ENCODE data around the gene THG1L. TPM values are rescaled to one million over a fixed set of nuclear protein-coding genes. Genes with fewer than 3 reads are reported as not detected.
"Not testable (repeated sequence)": the region's sequence is repeated elsewhere in the genome, so short reads cannot be mapped to it uniquely, and the experiment has no call there.

The THG1L gene
- total RNA-seq, 1 experiment from 2014 or later: 18.6 TPM

DNA sequence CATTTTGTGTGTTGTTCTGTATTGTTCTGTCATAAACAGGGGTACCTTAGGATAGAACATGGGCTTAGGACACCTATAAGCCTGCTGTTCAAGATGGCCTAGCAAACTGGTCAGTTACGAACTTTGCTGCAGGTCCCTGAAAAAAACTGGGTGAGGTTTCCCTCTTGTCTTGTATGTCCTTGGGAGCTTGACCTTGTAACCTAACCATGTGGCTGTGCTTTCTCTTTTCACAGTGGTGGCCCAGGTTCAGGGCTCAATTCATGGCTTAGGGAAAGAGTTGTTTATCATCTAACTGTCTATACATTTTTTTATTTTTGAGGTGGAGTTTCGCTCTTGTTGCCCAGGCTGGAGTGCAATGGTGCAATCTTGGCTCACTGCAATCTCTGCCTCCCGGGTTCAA lies 35.1 kb upstream of the THG1L start:
- not testable (repeated sequence) for H3K27ac ChIP-seq (ENCODE audit: low read length); H3K4me1 ChIP-seq (ENCODE audit: low read length); H3K9me2 ChIP-seq (replicated peaks; ENCODE audit: insufficient read depth, low read length); H3K27me3 ChIP-seq (ENCODE audit: low read length); DNase-seq; H3K9ac ChIP-seq (ENCODE audit: low read length); H3K79me2 ChIP-seq (ENCODE audit: low read length); H3K4me2 ChIP-seq (ENCODE audit: low read depth, low read length, poor library complexity, severe bottlenecking); H3K4me3 ChIP-seq (ENCODE audit: low read length); H4K20me1 ChIP-seq (ENCODE audit: insufficient read depth, low read depth, low read length); H3K36me3 ChIP-seq (ENCODE audit: insufficient read depth, low read length); H2AFZ ChIP-seq (ENCODE audit: low read length); H3K9me3 ChIP-seq (ENCODE audit: low read length)

- H3K9me2 ChIP-seq (replicated peaks; ENCODE audit: insufficient read depth, low read length); H4K20me1 ChIP-seq (ENCODE audit: insufficient read depth, low read depth, low read length); H3K4me1 ChIP-seq (ENCODE audit: low read length); H3K9me3 ChIP-seq (ENCODE audit: low read length); H3K4me2 ChIP-seq (ENCODE audit: low read depth, low read length, poor library complexity, severe bottlenecking); H3K79me2 ChIP-seq (ENCODE audit: low read length); H3K27me3 ChIP-seq (ENCODE audit: low read length); H2AFZ ChIP-seq (ENCODE audit: low read length); H3K9ac ChIP-seq (ENCODE audit: low read length); H3K4me3 ChIP-seq (ENCODE audit: low read length); H3K36me3 ChIP-seq (ENCODE audit: insufficient read depth, low read length); DNase-seq; H3K27ac ChIP-seq (ENCODE audit: low read length): not testable (repeated sequence)
Observed at GRCh38 chr5:157698674-157699073, 32.5 kb upstream of the THG1L start.

- Histone ChIP-seq H3K4me1 (ENCODE audit: low read length) (no peaks in the 10 kb centered on the region), H3K79me2 (ENCODE audit: low read length) (no peaks in the 10 kb centered on the region), H3K9me2 (replicated peaks; ENCODE audit: insufficient read depth, low read length) (no peaks in the 10 kb centered on the region), H3K9ac (ENCODE audit: low read length) (no peak overlapping the region), H2AFZ (ENCODE audit: low read length) (no peak overlapping the region), H3K4me3 (ENCODE audit: low read length) (no peak overlapping the region), H3K9me3 (ENCODE audit: low read length) (no peaks in the 10 kb centered on the region), H3K27ac (ENCODE audit: low read length) (no peak overlapping the region), H3K4me2 (ENCODE audit: low read depth, low read length, poor library complexity, severe bottlenecking) (no peak overlapping the region), H3K27me3 (ENCODE audit: low read length) (no peaks in the 10 kb centered on the region), H4K20me1 (ENCODE audit: insufficient read depth, low read depth, low read length) (no peaks in the 10 kb centered on the region), H3K36me3 (ENCODE audit: insufficient read depth, low read length) (no peaks in the 10 kb centered on the region)
- DNase-seq: no peak
Observed at GRCh38 chr5:157703736-157704135, 27.5 kb upstream of the THG1L start.

- no peaks in the 10 kb centered on the region for H4K20me1 ChIP-seq (ENCODE audit: insufficient read depth, low read depth, low read length)
- no peak for DNase-seq
- H3K4me1 ChIP-seq (ENCODE audit: low read length): no peaks in the 10 kb centered on the region
- no peak overlapping the region for H3K4me2 ChIP-seq (ENCODE audit: low read depth, low read length, poor library complexity, severe bottlenecking)
- H3K27ac ChIP-seq (ENCODE audit: low read length): no peak overlapping the region
- no peak overlapping the region for H3K4me3 ChIP-seq (ENCODE audit: low read length)
- no peak overlapping the region for H3K9ac ChIP-seq (ENCODE audit: low read length)
- H3K79me2 ChIP-seq (ENCODE audit: low read length): no peaks in the 10 kb centered on the region
- no peaks in the 10 kb centered on the region for H3K27me3 ChIP-seq (ENCODE audit: low read length)
- H3K36me3 ChIP-seq (ENCODE audit: insufficient read depth, low read length): no peaks in the 10 kb centered on the region
- H3K9me3 ChIP-seq (ENCODE audit: low read length): no peaks in the 10 kb centered on the region
- H3K9me2 ChIP-seq (replicated peaks; ENCODE audit: insufficient read depth, low read length): no peaks in the 10 kb centered on the region
- no peak overlapping the region for H2AFZ ChIP-seq (ENCODE audit: low read length)
Observed at GRCh38 chr5:157708866-157709265, 22.4 kb upstream of the THG1L start.

DNA sequence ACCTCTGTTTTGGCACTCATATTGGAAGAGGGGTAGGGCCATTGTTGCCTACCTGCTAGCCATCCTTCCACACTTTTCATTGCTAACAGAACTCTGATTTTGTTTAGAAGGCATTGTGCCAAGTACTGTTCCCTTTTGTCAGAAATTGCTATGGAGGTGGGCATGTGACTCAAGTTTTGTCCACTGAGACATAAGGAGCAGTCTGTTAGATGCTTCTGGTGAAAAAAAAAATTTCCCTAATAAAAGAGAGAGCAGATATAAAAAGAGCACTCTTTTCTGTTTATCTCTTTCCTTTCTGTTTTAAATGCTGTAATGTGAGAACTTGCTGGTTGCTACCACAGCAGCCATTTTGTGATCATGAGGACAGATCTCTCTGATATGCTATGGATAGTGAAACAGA lies 21.9 kb upstream of the THG1L start:
- peaks cover 2% of the 10 kb centered on the region for H3K4me1 ChIP-seq (ENCODE audit: low read length)
- no peaks in the 10 kb centered on the region for H3K9me3 ChIP-seq (ENCODE audit: low read length)
- H3K79me2 ChIP-seq (ENCODE audit: low read length): no peaks in the 10 kb centered on the region
- H3K9me2 ChIP-seq (replicated peaks; ENCODE audit: insufficient read depth, low read length): no peaks in the 10 kb centered on the region
- H3K36me3 ChIP-seq (ENCODE audit: insufficient read depth, low read length): no peaks in the 10 kb centered on the region
- no peak overlapping the region for H3K27ac ChIP-seq (ENCODE audit: low read length)
- H3K9ac ChIP-seq (ENCODE audit: low read length): no peak overlapping the region
- no peaks in the 10 kb centered on the region for H4K20me1 ChIP-seq (ENCODE audit: insufficient read depth, low read depth, low read length)
- no peak overlapping the region for H2AFZ ChIP-seq (ENCODE audit: low read length)
- no peaks in the 10 kb centered on the region for H3K27me3 ChIP-seq (ENCODE audit: low read length)
- no peak for DNase-seq
- no peak overlapping the region for H3K4me3 ChIP-seq (ENCODE audit: low read length)
- H3K4me2 ChIP-seq (ENCODE audit: low read depth, low read length, poor library complexity, severe bottlenecking): no peak overlapping the region

DNA sequence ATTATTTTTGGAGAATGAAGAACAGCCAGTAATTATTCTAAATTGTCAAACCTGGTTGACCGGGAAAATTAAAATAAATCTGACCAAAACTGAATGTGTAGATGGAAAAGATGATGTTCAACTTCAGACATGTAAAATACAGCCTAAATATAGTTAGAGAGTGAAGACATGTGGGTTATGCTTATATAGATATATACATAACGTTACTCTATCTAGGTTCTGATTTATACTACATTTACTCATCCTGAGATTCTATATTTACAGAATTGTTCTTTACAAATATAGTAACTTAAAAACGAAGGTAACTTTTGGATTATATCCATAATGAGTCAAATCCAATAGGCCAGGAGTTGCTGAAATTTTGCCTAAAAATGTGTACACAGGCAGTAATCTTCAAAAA lies 20.8 kb upstream of the THG1L start:
- Histone ChIP-seq H3K9ac (ENCODE audit: low read length) (no peak overlapping the region), H3K9me2 (replicated peaks; ENCODE audit: insufficient read depth, low read length) (no peaks in the 10 kb centered on the region), H3K27me3 (ENCODE audit: low read length) (no peaks in the 10 kb centered on the region), H2AFZ (ENCODE audit: low read length) (no peak overlapping the region), H3K9me3 (ENCODE audit: low read length) (no peaks in the 10 kb centered on the region), H4K20me1 (ENCODE audit: insufficient read depth, low read depth, low read length) (no peaks in the 10 kb centered on the region), H3K4me1 (ENCODE audit: low read length) (peaks cover 10% of the 10 kb centered on the region), H3K79me2 (ENCODE audit: low read length) (no peaks in the 10 kb centered on the region), H3K36me3 (ENCODE audit: insufficient read depth, low read length) (no peaks in the 10 kb centered on the region), H3K27ac (ENCODE audit: low read length) (no peak overlapping the region), H3K4me3 (ENCODE audit: low read length) (no peak overlapping the region), H3K4me2 (ENCODE audit: low read depth, low read length, poor library complexity, severe bottlenecking) (no peak overlapping the region)
- no peak for DNase-seq

DNA sequence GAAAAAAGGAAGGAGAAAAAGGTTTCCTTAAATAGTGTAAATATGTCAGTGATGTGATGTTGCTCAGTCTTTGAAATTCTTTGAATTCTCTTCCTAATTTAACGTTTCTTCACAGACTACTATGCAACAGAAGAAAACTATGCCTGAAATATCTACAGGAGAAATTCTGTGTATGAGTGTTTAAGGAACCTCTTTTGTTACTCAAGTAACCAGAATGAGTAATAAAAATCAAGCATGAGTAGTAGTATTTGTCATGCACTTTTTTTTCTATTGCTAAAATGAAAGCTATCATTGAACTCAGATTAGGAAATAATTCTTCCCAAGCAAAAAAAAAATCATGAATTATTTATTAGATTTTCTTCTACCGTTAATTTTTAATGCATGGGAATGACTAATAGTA lies 20.3 kb upstream of the THG1L start:
- Histone ChIP-seq H3K9me2 (replicated peaks; ENCODE audit: insufficient read depth, low read length) (no peaks in the 10 kb centered on the region), H3K9me3 (ENCODE audit: low read length) (no peaks in the 10 kb centered on the region), H3K27ac (ENCODE audit: low read length) (no peak overlapping the region), H3K4me3 (ENCODE audit: low read length) (no peak overlapping the region), H3K4me2 (ENCODE audit: low read depth, low read length, poor library complexity, severe bottlenecking) (no peak overlapping the region), H3K36me3 (ENCODE audit: insufficient read depth, low read length) (no peaks in the 10 kb centered on the region), H3K9ac (ENCODE audit: low read length) (no peak overlapping the region), H4K20me1 (ENCODE audit: insufficient read depth, low read depth, low read length) (no peaks in the 10 kb centered on the region), H2AFZ (ENCODE audit: low read length) (no peak overlapping the region), H3K4me1 (ENCODE audit: low read length) (peaks cover 10% of the 10 kb centered on the region), H3K79me2 (ENCODE audit: low read length) (no peaks in the 10 kb centered on the region), H3K27me3 (ENCODE audit: low read length) (no peaks in the 10 kb centered on the region)
- DNase-seq: no peak

- no peak overlapping the region for H2AFZ ChIP-seq (ENCODE audit: low read length)
- H3K4me2 ChIP-seq (ENCODE audit: low read depth, low read length, poor library complexity, severe bottlenecking): peak overlapping the region; percentile 29
- H3K79me2 ChIP-seq (ENCODE audit: low read length): no peaks in the 10 kb centered on the region
- H3K4me3 ChIP-seq (ENCODE audit: low read length): no peak overlapping the region
- peaks cover 10% of the 10 kb centered on the region for H3K4me1 ChIP-seq (ENCODE audit: low read length)
- no peaks in the 10 kb centered on the region for H4K20me1 ChIP-seq (ENCODE audit: insufficient read depth, low read depth, low read length)
- no peaks in the 10 kb centered on the region for H3K27me3 ChIP-seq (ENCODE audit: low read length)
- no peaks in the 10 kb centered on the region for H3K9me3 ChIP-seq (ENCODE audit: low read length)
- H3K27ac ChIP-seq (ENCODE audit: low read length): no peak overlapping the region
- H3K9me2 ChIP-seq (replicated peaks; ENCODE audit: insufficient read depth, low read length): no peaks in the 10 kb centered on the region
- H3K9ac ChIP-seq (ENCODE audit: low read length): no peak overlapping the region
- H3K36me3 ChIP-seq (ENCODE audit: insufficient read depth, low read length): no peaks in the 10 kb centered on the region
- no peak for DNase-seq
Observed at GRCh38 chr5:157713830-157714595, 17.2 kb upstream of the THG1L start.

DNA sequence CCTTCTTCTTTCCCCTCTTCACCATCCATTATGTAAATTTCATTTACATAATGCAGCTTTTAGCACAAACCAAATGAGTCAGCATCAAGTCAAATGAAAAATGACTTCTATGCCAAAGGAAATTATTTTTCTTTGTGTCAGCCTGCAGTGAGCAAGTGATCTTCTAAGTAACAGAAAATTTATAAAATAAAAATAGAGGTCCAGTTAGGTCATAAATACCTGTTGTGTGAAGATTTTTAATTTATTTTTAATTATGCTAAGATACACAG lies 16.7 kb upstream of the THG1L start:
- DNase-seq: no peak
- H3K9me3 ChIP-seq (ENCODE audit: low read length): no peaks in the 10 kb centered on the region
- peak overlapping the region; percentile 29 for H3K4me2 ChIP-seq (ENCODE audit: low read depth, low read length, poor library complexity, severe bottlenecking)
- no peaks in the 10 kb centered on the region for H4K20me1 ChIP-seq (ENCODE audit: insufficient read depth, low read depth, low read length)
- no peaks in the 10 kb centered on the region for H3K9me2 ChIP-seq (replicated peaks; ENCODE audit: insufficient read depth, low read length)
- H3K4me1 ChIP-seq (ENCODE audit: low read length): peaks cover 13% of the 10 kb centered on the region
- no peaks in the 10 kb centered on the region for H3K79me2 ChIP-seq (ENCODE audit: low read length)
- no peaks in the 10 kb centered on the region for H3K36me3 ChIP-seq (ENCODE audit: insufficient read depth, low read length)
- H3K27ac ChIP-seq (ENCODE audit: low read length): no peak overlapping the region
- no peak overlapping the region for H2AFZ ChIP-seq (ENCODE audit: low read length)
- no peak overlapping the region for H3K9ac ChIP-seq (ENCODE audit: low read length)
- no peaks in the 10 kb centered on the region for H3K27me3 ChIP-seq (ENCODE audit: low read length)
- H3K4me3 ChIP-seq (ENCODE audit: low read length): no peak overlapping the region

Data from Karpas-422 (cell line).